Measurements from ENCODE around the gene CTNND2.

Gene CTNND2

DNA sequence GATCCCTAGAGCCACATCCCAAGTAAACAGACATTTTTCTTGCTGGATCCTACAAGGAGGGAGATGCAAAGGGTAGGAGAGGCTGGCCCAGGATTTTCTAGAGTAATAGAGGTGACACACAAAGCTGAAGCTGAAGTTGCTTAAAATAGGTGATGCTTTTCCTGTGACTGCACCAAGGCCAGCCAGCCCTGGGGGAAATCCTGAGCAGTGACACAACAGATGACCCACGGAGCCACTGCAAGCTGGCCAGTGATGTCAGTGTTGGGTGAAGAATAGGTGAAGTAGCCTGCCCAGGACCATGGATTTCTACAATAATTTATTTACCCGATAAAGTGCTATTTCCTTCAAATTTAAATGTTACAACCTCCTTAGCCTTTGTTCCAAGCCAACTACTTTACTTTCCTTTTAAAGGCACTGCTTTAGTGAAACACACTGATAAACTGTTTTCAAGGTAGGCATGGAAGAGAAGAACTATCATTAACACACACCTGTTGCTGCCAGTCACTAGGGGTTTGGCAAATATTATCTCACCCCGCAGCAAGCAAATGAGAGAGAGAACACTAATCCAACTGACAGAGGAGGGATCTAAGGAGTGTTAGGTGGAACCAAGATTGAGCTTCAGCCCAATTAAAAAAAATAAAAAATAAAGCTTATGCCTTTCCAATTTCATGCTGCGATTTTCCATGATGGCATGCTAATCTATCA, 123.5 kb downstream of the CTNND2 start:
- no peak for DNase-seq (ENCODE audit: low spot score)

DNA sequence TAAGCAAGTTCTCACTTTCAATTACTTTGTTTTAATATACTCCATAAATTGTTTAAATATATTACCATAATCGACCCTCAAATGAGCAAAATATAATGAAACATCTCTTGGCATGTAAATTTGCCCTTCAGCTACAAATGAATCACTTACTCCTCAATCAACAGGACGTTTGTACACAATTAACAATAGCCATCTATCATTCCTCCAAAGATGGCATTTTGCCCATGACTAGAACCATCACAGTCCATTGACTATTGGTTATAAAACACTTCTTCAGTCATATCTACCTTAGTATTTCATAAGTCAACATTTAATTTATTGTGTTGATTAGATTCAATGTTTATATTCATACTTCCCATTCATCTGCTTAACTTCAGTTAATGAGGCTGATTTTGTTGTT, 127.2 kb downstream of the CTNND2 start:
- DNase-seq (ENCODE audit: low spot score), result no peak

DNA sequence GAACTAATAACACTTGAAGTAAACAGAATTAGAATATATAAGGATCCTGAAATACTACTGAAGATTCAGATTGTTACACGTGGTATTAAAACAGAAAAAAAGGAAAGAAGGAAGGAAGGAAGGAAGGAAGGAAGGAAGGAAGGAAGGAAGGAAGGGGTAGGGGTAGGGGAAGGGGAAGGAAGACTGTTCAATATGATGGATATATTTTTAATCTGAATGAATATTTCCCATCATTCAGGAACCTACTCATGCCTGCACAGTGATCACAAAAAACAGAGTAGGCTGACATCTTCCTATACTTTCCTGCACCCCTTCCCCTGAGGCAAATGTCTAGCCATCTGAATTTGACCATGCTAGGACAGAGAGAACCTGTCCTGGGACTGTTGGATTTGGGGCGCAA, 133.9 kb downstream of the CTNND2 start:
- no peak for DNase-seq (ENCODE audit: low spot score)

GRCh38 chr5:11760934-11761603, 143.2 kb downstream of the CTNND2 start:
- DNase-seq (ENCODE audit: low spot score), result no peak

- no peak for DNase-seq (ENCODE audit: low spot score)
Observed at GRCh38 chr5:11758321-11758720, 145.9 kb downstream of the CTNND2 start.

DNA sequence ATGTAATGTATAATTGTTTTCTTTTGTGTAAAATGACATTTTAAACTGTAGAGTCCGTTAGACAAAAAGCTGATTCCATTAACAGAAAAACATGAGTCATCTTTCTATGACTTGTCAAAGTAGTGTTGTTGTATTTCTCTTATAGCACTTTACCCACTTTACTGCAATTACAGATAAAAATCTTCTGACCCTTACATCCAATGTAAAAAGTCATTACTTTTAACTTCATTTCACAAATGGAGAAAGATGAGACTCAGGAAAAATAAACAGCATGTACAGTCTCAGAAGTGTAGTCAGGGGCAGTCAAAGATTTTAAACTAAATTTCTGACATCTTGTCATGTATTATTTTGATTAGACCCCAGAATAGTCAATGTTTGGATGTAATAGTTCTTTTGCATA, 146.6 kb downstream of the CTNND2 start:
- no peak for DNase-seq (ENCODE audit: low spot score)

GRCh38 chr5:11737010-11737409, 167.2 kb downstream of the CTNND2 start:
- no peak for DNase-seq (ENCODE audit: low spot score)

- no peak for DNase-seq (ENCODE audit: low spot score)
Observed at GRCh38 chr5:11734369-11734768, 169.9 kb downstream of the CTNND2 start.

DNA sequence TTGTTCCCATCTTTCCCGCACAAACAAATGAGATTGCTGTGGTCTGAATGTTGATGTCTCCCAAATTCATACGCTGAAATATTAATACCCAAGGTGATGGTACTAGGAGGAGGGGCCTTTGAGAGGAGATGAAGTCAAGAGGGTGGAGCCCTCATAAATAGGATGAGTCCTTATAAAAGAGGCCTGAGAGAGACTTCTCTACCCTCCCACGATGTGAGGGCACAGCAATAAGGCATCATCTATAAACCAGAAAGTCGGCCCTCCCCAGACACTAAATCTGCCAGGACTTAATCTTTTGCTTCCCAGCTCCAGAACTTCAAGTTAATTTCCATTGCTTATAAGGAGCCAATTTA, 170.4 kb downstream of the CTNND2 start:
- DNase-seq (ENCODE audit: low spot score), result no peak

- DNase-seq (ENCODE audit: low spot score), result no peak
Observed at GRCh38 chr5:11733185-11733839, 170.9 kb downstream of the CTNND2 start.

DNA sequence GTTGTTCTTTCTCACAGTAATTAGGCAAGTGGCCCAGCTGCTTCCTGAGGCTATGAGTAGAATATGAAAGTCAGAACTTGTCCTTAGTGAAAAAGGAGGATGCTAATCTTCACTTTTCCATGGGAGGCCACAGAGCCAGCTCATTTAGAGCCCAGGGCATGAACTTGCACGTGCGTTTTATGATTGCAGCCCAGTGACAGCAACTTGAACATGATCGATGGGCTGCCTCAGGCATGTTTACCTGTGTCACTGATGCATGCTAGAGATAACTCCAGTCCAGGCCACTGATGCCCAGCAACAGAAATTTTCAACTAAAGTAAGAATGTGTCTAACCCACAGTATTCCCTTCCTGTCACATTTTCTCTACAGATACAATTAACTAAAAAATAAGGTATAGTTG, 179.3 kb downstream of the CTNND2 start:
- no peak for DNase-seq (ENCODE audit: low spot score)

- DNase-seq (ENCODE audit: low spot score), result no peak
Observed at GRCh38 chr5:11719888-11720481, 184.3 kb downstream of the CTNND2 start.

- no peak for DNase-seq (ENCODE audit: low spot score)
Observed at GRCh38 chr5:11715461-11716196, 188.6 kb downstream of the CTNND2 start.

GRCh38 chr5:11711932-11712331, 192.3 kb downstream of the CTNND2 start:
- no peak for DNase-seq (ENCODE audit: low spot score)

GRCh38 chr5:11709021-11709420, 195.2 kb downstream of the CTNND2 start:
- DNase-seq (ENCODE audit: low spot score), result no peak

GRCh38 chr5:11704916-11705315, 199.3 kb downstream of the CTNND2 start:
- DNase-seq (ENCODE audit: low spot score), result no peak

DNA sequence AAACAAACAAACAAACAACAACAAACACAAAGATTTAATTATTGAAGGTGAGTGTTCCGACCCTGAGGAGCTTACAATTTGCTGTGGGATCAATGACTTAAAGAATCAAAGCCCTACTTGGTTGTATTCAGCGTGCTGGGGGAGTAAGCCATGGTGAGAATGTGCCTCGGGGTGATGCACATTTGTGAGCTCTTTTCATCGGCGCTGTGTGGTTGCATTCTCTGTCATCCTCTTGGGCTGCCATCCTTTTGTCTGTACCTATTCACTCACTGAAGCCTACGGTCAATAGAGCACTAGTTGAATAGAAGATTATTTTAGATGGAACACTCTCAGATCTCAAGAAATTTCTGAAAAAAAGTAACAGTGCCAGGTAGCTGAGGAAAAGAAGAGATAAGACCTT, 203.9 kb downstream of the CTNND2 start:
- DNase-seq (ENCODE audit: low spot score), result no peak

DNA sequence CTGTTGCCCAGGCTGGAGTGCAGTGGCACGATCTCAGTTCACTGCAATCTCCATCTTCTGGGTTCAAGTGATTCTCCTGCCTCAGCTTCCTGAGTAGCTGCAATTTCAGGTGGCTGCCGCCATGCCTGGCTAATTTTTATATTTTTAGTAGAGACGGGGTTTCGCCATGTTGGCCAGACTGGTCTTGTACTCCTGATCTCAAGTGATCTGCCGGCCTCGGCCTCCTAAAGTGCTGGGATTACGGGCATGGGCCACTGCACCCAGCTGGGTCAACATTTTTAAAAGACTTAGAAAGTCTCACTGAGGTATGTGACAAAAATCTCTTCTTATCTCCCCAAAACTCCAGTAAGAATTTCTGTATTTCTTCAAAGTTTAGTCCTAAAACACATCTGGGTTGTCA, 211.6 kb downstream of the CTNND2 start:
- no peak for DNase-seq (ENCODE audit: low spot score)

DNA sequence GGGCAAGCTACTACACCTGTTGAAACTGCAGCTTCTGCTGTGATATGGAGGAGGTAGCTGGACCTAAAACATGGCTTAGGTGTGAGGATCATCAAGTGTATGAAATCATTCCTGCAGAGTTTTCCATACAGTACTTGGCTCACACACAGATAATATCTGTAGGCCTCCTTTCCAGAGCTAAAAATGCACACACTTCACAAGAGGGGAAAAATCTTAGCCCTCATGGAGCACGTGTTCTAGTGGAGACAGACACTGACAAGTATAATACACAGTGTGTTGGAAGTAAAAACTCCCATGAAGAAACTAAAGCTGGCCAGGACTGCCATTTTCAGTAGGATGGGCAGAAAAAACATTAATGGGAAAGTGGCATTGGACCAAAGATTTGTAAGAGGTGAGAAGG, 216.7 kb downstream of the CTNND2 start:
- DNase-seq (ENCODE audit: low spot score), result no peak

GRCh38 chr5:11684607-11685006, 219.6 kb downstream of the CTNND2 start:
- no peak for DNase-seq (ENCODE audit: low spot score)

- no peak for DNase-seq (ENCODE audit: low spot score)
Observed at GRCh38 chr5:11683666-11684065, 220.6 kb downstream of the CTNND2 start.

- DNase-seq (ENCODE audit: low spot score), result no peak
Observed at GRCh38 chr5:11681796-11682195, 222.4 kb downstream of the CTNND2 start.
